VCaP (cell line): ENCODE measurements around the gene LSM12.

Experiments
- H3K27ac ChIP-seq: fragments of 450-650 bp; 2 replicates; pipeline ENCODE4 v1.5.1; 2017
- TF ChIP-seq, protein P1 (sequence below): fragments of 450-650 bp; conservative IDR thresholded peaks from 2 replicates; pipeline ENCODE4 v1.5.1; 2017; ENCODE audit warnings: mild to moderate bottlenecking, moderate library complexity

Gene LSM12

DNA sequence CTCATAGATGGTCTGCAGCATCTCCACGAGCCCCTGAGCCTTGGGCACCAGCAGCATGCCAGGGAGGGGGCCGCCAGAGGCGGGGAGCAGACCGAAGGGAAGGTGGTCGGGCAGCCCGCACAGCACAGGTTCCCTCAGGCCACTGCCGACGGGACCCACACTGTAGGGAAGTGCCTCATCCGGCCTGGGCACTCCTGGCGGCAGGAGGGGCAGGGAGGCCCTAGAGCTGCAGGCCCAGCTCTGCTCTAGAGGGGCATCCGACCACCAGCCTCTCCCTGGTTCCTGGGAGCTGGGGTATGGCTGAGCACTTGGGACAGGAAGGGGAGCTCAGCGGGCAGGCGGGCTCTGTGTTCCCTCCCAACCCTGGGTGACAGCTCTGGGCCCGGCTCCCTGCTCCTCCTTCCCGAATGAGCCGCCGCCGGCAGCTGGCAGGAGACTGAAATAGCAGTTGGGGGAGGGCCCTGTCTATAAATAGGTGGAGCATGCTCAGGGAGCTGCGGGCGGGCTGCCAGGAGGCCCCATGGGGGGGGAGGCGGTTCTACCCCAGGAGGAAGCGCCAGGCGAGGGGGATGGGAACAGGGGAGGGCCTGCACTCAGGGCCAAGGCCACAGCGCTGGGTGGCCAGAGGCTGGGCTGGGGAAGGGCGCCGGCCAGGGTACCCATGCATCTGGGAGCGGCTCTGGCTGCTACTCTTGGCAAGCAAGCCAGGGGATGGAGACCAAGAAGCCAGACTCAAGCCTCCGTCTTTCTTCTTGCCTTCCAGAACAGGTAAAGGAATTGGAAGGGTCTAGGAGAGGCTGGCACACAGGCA is 44.6 kb upstream of the LSM12 start:
- TF ChIP-seq, protein P1, sequence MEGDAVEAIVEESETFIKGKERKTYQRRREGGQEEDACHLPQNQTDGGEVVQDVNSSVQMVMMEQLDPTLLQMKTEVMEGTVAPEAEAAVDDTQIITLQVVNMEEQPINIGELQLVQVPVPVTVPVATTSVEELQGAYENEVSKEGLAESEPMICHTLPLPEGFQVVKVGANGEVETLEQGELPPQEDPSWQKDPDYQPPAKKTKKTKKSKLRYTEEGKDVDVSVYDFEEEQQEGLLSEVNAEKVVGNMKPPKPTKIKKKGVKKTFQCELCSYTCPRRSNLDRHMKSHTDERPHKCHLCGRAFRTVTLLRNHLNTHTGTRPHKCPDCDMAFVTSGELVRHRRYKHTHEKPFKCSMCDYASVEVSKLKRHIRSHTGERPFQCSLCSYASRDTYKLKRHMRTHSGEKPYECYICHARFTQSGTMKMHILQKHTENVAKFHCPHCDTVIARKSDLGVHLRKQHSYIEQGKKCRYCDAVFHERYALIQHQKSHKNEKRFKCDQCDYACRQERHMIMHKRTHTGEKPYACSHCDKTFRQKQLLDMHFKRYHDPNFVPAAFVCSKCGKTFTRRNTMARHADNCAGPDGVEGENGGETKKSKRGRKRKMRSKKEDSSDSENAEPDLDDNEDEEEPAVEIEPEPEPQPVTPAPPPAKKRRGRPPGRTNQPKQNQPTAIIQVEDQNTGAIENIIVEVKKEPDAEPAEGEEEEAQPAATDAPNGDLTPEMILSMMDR, result 0 out of 2 replicates have a peak, but pooled peaks have one; percentile 15
- H3K27ac ChIP-seq, result peak overlapping the region; percentile 81

DNA sequence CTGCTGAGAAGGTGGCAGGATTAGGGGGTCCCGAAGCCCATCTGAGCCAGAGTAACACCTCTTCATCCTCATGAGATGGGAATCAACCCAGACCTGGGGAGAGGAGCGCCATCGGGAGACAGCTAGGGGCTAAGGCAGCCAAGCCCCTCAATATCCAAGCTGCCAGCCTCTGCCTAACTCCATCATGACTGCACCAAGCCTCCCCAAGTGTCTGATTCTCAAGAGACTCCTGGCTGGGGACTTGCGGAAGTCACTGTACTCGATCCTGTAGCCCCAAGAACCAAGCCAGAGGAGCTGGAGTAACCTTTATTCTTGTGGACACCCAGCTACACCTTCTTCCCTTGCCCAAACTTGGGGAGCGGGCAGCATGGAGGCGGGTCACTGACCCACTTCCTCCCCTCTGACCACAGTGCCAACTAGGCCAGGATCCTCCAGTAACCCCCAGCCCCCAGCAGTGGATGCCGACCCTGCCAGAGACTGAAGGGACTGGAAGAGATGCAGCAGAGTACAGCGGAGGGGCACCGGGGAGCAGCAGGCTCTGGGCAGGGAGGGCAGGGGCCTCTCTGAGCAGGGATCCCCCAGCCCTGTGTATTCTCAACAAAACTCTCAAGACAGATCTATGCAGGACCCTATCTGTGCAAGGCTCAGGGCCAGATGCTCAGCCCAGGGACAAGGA is 43.7 kb upstream of the LSM12 start:
- TF ChIP-seq, protein P1, result no peak
- peak overlapping the region; percentile 81 for H3K27ac ChIP-seq

- peak overlapping the region; percentile 81; the same call in 1 of the 2 replicates for H3K27ac ChIP-seq
- TF ChIP-seq, protein P1, result no peak
These were observed 42.8 kb upstream of the LSM12 start for GRCh38 chr17:44109312-44109630.

DNA sequence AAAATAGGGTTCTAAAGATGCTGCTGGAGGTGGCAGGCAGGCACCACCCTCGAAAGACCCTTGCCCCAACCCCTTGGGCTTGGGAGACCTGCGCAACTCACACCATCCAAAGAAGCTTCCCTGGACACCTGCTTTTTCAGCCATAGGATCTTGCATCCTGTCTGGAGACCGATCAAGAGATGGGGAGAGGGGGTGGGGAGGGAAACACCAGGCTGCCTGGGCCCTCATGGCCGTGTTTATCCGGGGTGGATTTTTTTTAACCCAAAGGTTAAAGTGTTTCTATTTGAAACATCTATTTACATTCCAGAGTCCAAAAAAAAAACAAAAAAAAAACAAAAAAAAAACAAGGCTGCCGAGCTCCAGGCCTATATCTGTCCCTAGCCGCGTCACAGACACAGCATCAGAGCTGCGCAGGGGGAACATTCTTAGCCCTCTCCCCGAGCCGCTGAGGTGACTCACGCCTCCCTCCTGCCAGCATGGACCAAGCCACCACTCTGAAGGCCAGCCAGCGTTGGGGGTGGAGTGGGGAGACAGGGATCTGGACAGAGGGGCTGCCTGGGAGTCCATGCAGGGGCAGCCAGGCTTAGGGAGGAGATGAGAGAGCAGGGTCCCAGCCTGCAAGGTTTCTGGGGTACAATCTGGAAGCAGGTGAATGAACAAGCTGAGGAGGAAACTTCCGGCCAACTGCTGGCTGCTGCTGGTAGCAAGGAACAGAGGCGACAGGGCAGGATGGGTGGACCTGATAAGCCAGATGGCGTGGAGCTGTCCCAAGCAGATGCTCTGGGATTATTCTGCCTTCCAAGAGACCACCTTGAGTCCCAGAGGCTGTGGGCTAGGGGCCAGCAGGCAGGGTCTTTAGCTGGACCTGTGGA is 42.2 kb upstream of the LSM12 start:
- TF ChIP-seq, protein P1, result no peak
- H3K27ac ChIP-seq, result peak overlapping the region; percentile 81; the same call in 1 of the 2 replicates

DNA sequence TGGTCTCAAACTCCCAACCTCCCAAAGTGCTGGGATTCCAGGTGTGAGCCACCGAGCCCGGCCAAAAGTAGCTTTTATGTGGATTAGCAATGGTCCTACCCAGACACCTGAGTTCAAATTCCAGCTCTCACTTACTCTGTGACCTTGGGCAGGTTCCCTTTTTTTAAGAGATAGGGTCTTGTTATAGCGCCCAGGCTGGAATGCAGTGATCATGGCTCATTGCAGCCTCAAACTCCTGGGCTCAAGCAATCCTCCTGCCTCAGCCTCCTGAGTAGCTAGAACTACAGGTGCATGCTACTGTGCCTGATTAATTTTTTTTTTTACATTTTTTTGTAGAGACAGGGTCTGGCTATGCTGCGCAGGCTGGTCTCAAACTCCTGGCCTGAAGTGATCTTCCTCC is 40.3 kb upstream of the LSM12 start:
- TF ChIP-seq, protein P1, result no peak
- no peak overlapping the region for H3K27ac ChIP-seq

DNA sequence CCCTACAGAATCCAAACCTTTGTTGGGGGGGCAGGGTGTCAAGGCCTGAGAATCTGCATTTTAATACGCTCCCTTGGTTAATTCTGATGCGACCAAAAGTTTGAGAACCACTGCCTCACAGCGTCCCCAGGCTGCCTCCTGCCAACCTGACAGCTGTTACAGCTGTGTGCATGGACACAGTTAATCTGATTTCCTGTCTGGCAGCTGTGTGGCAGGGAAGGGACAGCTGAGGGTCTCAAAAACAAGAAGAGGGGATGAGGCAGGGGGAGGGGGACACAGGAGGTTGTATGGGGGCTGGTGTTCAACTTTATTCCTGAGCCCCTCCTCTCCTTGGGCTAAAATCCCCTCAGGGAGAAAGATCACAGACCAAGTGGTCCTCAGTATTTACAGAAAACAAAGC is 39.5 kb upstream of the LSM12 start:
- TF ChIP-seq, protein P1, result no peak

GRCh38 chr17:44105483-44105882 is 39.0 kb upstream of the LSM12 start:
- H3K27ac ChIP-seq, result no peak overlapping the region

More for the DNA sequence above, 39.5 kb upstream of the LSM12 start:
- no peak overlapping the region for H3K27ac ChIP-seq

More at GRCh38 chr17:44105483-44105882, 39.0 kb upstream of the LSM12 start:
- TF ChIP-seq, protein P1, result no peak
